ENCODE measurements around the gene B3GNT8.
A peak's percentile ranks its signal among the peaks of the same experiment; 100 is the strongest.
"Not testable (repeated sequence)": the region's sequence is repeated elsewhere in the genome, so short reads cannot be mapped to it uniquely, and the experiment has no call there.

B3GNT8 gene, protein sequence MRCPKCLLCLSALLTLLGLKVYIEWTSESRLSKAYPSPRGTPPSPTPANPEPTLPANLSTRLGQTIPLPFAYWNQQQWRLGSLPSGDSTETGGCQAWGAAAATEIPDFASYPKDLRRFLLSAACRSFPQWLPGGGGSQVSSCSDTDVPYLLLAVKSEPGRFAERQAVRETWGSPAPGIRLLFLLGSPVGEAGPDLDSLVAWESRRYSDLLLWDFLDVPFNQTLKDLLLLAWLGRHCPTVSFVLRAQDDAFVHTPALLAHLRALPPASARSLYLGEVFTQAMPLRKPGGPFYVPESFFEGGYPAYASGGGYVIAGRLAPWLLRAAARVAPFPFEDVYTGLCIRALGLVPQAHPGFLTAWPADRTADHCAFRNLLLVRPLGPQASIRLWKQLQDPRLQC

DNA sequence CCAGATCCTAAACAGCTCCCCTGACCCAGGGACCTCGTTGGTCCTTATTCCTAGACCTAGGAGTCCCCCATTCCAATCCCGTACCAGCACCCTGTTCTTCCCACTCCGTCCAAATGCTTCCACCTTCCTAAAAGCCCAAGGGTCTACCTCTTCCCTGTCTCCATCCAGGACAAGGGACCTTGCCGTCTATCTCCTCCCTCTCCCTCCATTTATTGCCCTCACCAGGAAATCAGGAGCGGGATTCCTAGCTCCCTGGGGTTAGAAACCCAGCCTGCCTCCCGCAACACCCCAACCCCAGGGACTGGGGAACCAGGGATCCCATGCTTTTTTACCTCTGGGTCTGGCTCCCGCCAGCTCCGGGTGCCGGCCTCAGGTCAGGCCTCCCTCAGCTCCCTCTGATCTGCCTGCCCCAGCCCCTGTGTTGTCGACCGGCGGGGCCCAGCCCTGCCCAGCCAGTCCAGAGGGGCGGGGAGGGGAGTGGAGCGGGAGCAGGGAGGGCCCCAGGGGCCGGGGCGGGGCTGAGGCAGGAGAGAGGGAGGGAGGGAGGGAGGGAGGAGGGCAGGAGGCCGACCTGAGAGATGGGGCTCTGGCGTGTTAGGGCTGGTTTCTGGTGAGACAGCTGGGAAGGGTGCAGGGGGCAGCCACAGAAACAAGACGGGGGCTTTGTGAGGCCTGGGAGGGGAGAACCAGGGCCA, at the start of gene B3GNT8:
TSS of gene B3GNT8 (minus strand) at position 423 of the 695 bp plus-strand sequence. CDS start 596 bp downstream, outside the sequence.
- peak; percentile 26 for DNase-seq (ENCODE audit: low spot score)

DNA sequence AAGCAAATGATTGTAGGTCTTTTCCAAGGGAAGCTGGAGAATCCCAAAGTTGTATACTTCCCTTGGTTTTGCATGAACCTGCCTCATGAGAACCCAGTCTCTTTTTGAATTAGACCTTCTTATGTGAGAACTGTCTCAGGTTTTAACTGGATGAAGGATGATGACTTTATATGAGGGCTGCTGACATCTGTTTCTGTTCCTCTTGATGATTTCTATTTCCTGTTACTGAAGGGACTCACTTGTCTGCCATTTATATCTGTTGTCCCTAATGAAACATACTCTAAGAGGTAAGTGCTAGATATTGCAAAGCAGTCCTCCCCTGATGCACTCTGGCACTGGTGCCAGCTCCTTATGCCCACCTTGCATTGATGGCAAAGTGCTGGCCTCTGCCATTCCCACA, 49.4 kb upstream of the B3GNT8 start:
- DNase-seq (ENCODE audit: low spot score) = no peak

DNA sequence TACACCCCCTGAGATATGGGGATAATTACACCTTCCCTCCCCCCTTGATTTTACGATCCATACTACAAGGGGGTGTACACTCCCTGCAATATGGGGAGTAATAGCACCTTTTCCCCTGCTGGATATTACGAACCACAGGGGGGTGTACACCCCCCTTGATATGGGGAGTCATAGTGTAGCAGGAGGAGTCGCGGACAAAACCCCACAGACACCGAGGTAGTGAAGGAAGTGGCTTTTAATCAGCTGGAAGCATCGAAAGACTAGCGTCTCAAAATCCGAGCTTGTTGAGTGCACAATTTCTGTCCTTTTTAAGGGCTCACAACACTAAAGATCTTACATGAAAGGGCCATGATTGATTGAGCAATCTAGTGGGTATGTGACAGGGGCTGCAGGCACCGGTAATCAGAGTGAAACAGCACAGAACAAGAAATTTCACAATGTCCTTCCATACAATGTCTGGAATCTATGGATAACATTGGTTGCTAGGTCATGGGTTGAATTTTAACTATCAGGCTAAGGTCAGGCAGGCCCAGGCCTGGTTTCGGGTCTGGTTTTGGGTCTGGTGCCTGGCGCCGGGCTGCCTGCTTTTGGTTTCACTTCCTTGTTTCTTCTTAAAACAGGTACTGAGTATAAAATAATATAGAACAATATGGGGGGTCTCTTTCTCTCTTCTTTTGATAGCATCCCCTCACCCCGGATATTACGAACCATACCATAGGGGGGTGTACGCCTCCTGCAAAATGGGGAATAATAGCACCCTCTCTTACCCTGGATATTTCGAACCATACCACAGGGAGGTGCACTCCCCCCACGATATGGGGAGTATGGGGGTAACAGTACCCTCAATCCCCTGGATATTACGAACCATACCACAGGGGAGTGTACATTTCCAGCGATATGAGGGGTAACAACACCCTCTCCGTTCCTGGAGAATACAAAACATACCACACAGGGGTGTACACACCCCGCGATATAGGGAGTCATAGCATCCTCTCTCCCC, 36.4 kb upstream of the B3GNT8 start:
- not testable (repeated sequence) for DNase-seq (ENCODE audit: low spot score)

DNA sequence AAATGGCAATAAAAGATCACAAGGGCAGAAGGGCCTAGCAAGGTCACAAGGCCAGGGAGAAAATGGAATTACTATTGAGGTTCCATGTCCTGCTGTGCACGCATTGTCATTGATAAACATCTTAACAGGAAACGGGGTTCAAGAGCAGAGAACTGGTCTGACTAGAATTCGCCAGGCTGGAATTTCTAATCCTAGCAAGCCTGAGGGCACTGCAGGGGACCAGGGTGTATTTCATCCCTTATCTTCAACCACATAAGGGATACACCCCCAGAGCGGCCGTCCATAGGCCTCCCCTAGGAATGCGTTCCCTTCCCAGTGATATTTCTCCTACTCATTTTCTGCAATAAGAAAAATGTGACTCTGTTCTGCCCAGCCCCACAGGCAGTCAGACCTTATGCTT, 35.3 kb upstream of the B3GNT8 start:
- DNase-seq (ENCODE audit: low spot score) = no peak

DNA sequence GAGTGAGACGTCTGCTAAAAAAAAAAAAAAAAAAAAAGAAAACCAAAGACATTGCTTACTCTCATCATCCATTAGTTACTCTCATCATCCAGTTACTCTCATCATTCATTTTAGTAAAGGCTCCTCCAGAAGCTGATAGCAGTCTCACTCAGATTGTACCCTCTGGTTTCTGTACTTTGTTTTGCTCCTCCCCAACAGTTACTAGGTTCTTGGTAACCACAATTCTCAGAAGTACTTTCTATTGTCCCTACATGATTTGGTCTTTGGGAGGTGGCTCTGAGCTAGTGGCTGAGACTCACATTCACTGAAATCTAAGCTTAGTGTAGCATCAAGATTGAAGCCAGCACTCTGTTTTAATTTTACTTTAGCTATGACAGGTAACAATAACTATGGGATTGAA, 30.1 kb upstream of the B3GNT8 start:
- peak; percentile 69 for DNase-seq (ENCODE audit: low spot score)

DNA sequence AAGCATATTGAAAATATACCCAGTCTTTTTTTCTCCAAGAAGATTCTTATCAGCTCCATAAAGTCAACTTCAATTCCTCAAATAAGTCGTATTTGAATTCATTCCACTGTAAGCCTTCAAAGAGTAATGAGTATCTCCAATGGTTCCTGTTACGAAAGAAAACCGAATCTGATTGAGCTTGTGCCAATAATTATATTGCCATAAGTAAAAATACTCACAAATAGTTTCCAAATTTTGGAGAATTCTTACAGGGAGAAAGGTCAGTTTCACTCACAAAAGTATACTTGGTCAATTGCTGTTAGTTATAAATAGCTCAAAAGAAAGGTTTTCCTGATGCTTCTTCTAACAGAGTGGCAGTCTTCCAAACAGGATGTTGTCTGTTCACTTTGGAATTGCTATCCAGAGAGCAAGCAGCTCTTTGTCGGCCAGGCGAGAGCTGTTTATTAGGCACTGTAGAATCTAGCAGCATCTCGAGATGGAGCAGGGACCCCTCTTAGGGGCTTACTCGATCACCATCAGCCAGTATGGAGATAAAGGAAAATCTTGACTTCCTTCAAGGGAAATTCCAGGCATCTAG, 29.3 kb upstream of the B3GNT8 start:
- DNase-seq (ENCODE audit: low spot score) = no peak

DNA sequence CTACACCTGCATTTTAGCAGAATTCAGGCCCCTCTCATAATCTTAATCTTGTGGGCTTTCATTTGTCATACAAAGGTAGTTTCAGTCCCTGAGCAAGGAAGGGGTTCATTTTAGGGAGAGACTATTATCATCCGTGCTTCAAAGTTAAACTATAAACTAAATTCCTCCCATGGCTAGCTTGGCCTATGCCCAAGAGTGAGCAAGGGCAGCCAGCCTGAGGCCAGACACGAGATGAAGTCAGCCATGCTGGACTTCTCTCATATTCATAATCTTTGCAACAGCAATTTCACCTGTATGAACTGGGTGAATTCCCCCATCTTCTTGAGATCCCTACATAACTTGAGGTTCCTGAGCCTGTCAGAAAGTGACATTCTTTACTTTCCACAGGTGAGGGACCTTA, 28.8 kb upstream of the B3GNT8 start:
- DNase-seq (ENCODE audit: low spot score) = no peak

DNA sequence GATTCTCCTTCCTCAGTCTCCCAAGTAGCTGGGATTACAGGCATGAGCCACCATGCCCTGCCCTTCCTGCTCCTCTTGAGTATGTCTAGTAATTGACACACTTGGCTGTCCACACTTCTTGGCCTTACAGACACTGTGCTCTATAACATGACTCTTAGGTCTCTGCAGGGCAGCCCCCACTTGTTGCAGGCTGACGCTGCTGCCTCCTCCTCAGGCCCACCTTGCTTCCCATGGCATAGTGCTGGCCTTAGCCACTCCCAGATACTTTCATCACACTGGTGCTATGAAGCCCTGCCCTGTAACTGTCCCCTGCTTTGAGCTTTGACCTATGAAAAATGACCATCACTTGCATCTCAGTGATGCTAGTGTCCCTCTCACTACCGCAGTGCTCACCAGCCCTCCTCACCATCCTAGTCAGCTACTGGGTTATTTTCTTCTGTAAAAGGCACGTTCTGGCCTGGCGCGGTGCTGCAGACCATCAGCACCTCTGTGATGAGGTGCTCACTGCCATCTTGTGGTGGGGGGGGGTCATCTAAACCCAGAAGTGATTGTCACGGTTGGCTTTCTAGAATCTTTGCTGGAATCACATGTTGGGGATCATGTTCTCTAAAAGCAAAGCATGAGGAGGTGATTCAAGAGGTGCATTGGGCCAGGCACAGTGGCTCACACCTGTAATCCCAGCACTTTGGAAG, 25.6 kb upstream of the B3GNT8 start:
- DNase-seq (ENCODE audit: low spot score) = no peak

DNA sequence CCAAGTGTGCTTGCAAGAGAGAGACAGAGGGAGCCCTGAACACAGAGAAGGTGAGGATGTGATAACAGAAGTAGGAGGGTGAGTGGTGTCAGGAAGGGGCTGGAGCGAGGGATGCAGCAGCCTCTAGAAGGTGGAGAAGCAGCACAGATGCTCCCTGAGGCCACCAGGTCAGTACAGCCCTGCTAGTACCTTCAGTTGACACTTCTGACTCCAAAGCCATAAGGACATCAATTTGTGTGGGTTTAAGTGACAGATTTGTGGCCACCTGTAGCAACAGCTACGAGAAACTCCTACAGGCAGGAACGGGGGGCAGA, 22.6 kb upstream of the B3GNT8 start:
- DNase-seq (ENCODE audit: low spot score) = no peak

DNA sequence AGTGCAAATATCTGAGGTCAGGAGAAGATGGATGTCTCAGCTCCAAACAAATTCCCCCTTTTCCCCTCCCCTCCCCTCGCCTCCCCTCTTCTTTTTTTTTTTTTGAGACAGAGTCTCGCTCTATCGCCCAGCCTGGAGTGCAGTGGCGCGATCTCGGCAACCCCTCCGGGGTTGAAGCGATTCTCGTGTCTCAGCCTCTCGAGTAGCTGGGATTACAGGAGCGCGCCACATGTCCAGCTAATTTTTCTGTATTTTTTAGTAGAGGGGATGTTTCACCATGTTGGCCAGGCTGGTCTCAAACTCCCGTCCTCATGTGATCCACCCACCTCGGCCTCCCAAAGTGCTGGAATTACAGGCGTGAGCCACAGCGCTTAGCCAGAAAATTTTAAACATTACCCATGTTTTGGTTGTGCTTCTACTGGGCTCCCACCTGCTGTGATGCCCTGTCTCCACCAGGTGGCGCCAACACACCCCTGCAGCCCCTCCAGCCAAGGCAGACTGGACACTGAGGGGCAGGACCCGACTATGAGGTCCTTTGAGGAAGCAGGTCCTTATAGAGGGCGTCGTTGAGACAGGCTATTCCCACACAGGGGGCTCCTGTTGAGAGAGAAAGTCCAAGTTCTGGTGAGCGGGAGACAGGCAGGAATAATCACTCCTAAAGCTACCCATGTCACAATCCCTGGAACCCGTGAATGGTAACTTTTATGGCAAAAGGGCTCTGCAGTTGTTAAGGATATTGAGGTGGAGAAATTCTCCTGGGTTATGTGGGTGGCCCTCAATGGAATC, 22.1 kb upstream of the B3GNT8 start:
- peak; percentile 78 for DNase-seq (ENCODE audit: low spot score)

DNA sequence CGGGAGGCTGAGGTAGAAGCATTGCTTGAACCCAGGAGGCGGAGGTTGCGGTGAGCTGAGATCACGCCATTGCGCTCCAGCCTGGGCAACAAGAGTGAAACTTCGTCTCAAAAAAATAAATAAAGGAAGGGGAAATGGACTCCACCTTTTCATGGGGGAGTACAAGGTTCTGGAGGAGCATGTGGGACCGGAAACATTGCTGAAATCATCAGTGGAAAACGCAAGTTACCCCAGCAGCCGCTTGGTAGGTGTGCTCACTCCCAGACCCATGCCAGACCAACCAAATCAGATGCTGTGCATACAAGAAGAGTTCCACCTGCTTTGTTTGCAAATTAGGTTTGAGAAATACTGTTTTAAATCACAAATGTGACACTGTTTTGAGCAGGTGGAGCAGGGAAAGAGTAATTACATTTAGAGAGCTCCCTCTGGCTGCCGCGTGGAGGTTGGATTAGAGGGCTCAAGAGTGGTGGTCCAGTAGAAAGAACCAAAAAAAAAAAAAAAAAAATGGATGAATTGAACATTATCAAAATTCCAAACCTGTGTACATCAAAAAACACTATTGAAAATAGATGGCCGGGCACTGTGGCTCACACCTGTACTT, 20.7 kb upstream of the B3GNT8 start:
- no peak for DNase-seq (ENCODE audit: low spot score)

DNA sequence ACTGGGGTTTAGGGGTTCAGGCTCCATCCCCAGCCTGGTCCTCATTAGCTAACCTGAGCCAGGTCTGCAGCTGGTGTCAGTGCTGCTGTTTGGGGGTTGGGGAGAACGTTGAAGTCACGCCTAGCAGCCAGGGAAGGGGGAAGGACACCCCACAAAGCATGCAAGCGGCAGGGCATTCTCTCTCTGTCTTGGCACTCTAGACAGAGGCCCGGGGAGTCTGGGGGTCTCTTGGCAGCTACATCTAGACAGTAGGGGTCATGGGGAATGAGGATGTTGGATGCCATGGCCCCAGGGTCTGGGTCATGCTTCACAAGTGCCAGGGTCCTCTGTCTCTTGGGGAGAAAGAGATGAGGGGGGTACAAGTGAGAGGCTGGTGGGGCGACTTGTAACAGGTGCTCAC, 18.4 kb upstream of the B3GNT8 start:
- no peak for DNase-seq (ENCODE audit: low spot score)

DNA sequence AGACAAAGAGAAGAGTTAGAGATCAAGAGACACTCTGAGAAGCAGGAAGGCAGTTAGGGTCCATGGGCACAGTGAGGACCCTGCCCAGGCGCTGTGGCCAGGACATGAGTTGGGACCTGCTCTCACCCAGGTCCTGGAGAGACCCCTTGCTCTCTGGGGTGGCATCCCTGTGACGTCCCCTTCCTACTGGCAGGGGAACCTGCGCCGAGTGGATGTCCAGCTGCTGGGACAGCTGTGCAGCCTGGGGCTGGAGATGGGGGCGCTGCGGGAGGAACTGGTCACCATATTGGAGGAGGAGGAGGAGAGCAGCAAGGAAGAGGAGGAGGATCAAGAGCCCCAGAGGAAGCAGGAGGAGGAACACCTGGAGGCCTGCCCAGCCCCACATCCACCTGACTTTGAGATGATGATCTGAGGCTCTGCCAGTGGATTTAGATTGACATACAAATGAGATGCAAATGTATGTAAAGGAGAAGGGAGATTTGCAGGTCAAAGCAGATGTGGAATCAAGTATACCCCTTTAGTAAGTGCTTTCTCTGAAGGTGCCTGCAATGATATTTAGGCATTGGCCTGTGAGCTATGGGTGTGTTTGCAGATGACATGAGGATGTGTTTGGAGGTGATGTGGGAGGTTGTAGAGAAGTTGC, 16.8 kb upstream of the B3GNT8 start:
- no peak for DNase-seq (ENCODE audit: low spot score)

DNA sequence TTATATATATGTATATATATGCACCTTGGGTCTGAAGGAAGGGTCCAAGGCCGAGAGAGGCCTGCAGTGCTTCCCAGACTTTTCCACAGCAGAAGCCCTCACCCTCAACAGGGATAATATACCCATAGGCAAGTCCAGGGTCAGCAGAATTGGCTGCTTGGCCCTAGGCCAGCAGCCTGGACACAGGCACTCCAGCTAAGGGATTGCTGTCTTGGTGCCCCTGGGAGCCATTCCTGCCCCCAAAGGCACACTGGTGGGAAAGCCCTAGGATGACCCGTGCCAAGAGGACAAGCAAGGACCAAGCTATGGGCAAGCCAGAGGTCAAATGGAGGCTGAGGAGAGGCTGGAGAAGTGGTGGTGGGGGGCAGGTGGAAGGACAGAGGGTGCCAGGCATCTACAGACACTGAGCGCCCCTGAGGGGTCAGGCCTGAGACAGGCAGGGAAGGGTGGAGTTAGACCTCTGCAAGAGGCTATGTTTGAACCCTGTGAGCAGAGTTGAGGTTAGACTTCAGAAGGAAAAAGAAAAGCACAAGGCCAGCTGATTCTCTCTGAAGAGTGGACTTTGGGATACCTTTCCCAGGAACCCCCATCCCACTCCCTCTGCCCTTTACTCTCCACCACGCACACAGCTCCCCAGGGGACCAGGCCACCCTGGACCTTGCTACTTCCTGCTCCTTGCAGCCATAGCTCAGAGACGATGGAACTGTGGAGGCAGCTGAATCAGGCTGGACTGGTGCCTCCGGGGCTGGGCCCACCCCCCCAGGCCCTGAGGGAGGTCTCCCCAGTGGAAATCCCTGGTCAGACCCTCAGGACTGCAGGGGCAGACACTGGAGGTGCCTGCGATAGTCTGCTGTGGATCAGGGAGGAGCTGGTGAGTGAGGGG, 15.5 kb upstream of the B3GNT8 start, which contains the start of gene ERICH4:
TSS of gene ERICH4 (plus strand) at position 684 of the 883 bp plus-strand sequence. CDS start at position 698, 14 bp downstream.
- no peak for DNase-seq (ENCODE audit: low spot score)

DNA sequence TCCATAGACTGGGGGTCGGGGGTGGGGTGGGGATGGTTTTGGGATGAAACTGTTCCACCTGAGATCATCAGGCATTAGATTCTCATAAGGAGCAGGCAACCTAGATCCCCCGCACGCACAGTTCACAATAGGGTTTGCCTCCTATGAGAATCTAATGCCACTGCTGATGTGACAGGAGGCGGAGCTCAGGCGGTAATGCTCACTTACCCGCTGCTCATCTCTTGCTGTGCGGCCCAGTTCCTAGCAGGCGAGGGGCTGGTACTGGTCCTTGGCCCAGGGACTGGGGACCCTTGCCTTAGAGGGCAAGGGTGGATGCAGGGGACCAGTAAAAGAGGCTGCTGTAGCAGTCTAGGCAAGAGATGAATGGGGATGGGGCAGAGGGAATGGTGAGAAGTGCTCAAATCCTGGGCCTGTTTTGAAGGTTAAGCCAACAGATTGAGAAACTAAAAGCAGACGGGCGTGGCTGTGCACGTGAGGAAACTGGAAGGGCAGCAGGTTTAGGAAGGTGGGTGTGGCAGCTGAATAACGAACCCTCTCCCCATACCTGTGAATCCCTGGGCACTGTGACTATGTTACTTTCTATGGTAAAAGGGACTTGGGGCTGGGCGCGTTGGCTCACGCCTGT, 14.3 kb upstream of the B3GNT8 start:
- no peak for DNase-seq (ENCODE audit: low spot score)

DNA sequence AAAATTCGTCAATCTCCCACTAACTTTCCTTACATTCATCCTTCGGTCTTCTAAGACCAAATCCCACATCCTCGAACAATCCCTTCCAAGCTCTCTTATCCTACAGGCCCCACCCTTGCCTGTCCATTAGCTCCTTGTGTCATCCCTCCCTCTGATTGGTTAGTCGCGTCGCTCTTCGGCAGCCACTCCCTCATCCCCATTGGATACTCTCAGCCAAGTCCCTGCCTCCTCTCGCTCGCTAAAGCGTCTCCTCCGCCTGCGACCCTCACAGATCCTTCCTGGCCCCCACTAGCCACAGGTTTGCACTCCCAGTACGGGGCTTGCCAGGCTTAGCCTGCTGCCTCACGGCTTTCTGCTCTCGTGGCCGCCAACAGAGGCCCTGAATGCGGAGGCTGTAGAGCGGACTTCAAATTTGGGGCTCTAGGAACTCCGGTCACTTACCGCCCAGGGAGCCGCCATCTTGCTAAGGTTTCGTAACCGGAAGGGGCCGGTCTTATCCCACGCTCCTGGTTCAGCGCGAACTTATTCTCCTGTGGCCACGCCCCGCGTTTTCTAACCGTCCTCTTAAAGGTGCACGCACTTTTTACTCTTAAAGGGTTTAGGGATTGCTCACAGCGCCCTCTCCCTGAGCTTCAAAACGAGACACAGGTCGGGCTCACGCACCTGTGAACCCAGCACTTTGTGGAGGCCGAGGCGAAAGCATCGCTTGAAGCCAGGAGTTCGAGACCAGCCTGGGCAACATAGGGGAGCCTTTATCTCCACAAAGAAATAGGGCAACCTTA, 12.5 kb upstream of the B3GNT8 start, which contains the start of gene DMAC2:
TSS of gene DMAC2 (minus strand) at position 472 of the 782 bp plus-strand sequence. CDS start at position 459, 13 bp downstream.
- peak; percentile 97 for DNase-seq (ENCODE audit: low spot score)

DNA sequence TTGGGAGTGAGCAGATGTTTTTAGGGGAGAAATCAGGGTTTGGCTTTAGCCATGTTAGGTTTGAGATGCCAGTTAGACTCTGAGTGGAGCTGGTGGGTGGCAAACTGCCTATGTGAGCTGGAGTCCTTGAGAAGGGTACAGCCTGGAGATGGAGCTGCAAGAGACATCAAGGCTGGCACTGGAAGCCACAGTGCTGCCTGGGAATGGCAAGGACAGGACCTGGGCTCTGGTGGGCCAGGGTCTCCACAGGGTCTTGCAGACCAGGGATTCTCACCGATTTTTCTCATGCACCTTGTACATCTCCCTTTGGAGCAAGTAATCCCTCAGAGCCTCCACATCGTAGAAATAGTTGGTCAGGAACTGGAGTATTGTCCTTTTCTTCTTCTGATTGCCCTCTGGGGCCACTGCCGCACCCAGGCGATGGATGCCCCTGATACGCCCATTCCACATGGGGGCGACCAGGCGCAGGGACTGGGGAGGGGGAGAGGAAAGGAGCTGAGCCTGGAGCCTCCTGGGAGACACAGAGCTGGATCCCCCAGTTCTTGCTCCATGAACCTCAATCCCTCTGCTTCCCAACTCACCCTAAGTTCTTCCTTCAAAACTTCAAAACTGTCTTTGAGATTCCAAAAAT, 10.9 kb upstream of the B3GNT8 start:
- DNase-seq (ENCODE audit: low spot score) = no peak
